Renal pelvis (tissue), 12 donors: Measurements from ENCODE around the gene KCNT2. TPM values are rescaled to one million over a fixed set of nuclear protein-coding genes. Genes with fewer than 3 reads are reported as not detected.
"Not testable (repeated sequence)": the region's sequence is repeated elsewhere in the genome, so short reads cannot be mapped to it uniquely, and the experiment has no call there.

Experiments
- DNase-seq: peaks from one replicate; pipeline ENCODE4 v3.0.0-alpha.2; 2013
- long read RNA-seq, 16 experiments: transcript quantifications; one replicate each; lab custom pipeline, GENCODE V29; 2026
- polyA plus RNA-seq, 3 donors: library from polyadenylated mRNA; unstranded; fragments of 120-200 nt; gene quantifications; one replicate each; pipeline ENCODE4 v1.2.1, GENCODE V29; 2013; ENCODE audit not compliant: insufficient read length in 3 of 3

Gene KCNT2
- 10 to 100 TPM in 1 of 3 donors, 1 to 10 TPM in 2; 7.3 to 10.1 (median 9.8) TPM for polyA plus RNA-seq
- long read RNA-seq, donor 1 = 0 reads
- long read RNA-seq, donor 2 = 0 reads
- long read RNA-seq, donor 3 = 0 reads
- long read RNA-seq, donor 4 = 0 reads
- long read RNA-seq, donor 5 = 0 reads
- long read RNA-seq, donor 6 = 0 reads
- long read RNA-seq, donor 7 = 0 reads
- long read RNA-seq, donor 8 = 0 reads
- long read RNA-seq, donor 9 = 0 reads
- long read RNA-seq, donor 10 = 0 reads
- long read RNA-seq, donor 11, partial matches to known transcripts = 28 of 28 reads
- long read RNA-seq, donor 11, other reads (novel, unspliced or antisense) = 0 of 28 reads
- long read RNA-seq, donor 12 = 0 reads
- long read RNA-seq, donor 13 = 0 reads
- long read RNA-seq, donor 14 = 0 reads
- long read RNA-seq, donor 15 = 0 reads
- long read RNA-seq, donor 16 = 0 reads

DNA sequence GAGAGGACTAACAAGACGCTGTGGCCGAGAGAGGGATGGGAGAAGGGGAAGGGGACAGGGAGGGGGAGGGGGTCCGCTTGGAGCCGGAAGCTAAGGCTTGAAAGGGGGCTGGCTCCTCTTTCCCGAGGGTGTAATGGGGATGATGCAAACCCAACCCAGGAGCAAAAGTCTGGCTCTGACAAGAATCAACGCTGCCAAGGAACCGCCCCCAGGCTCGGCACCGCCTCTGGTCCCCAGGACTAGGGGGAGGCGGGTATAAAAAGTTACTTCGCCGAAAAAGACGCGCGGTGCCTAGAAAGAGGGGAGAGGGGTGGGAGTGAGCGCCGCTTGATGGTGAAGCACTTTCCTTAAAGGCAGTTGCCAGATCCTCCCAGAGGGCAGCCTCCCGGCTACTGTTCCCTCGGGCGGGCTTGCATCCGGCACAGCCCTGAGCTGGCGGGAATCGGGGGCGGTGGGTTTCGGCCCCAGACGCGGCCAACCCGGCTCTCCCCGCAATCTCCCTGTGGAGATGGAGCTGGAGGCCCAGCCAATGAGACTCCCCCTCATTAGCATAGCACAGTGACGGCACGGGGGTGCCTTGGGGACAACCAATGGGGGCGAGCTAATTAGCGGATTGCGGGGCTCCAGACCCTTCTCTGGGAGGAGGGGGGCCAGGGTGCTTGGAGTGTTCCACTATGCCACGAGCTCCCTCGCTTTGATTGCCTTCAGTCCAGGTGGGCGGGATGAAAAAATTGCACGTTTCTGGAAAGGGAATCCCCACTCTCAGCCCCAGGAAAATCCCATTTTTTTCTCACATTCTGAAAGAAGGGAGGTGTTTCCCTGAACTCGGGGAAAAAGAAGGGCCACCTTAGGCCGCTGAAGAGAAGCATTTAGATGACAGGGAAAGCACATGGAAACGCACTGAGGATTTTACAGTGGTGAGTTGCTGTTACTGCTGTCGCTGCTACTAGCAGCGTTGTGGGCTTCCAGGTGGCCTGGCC, at the start of gene KCNT2:
KCNT2 (minus strand) TSS at position 51 of the 980 bp plus-strand sequence. CDS start 131 bp downstream, outside the sequence.
- peak; percentile 92 for DNase-seq

DNA sequence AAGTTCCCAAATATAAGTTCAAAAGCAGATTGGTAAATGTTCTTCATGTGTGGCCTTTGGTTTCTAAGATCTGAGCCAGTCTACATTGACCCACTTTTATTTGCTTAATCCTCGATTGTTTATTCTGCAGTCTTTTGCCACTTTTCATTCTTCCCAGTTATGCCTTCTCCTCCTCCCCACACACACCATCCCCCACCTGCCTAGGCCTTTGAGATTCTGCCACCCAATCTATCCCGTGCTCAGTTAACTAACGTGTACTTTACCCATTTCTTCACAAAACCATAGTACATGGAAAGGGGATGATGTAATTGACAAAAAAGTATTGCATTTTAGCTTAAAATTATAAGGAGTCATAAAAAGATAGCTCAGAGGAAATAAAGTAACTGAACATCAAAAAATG, 47.3 kb upstream of the KCNT2 start:
- no peak for DNase-seq

- DNase-seq = no peak
Observed at GRCh38 chr1:196655071-196655470, 46.8 kb upstream of the KCNT2 start.

DNA sequence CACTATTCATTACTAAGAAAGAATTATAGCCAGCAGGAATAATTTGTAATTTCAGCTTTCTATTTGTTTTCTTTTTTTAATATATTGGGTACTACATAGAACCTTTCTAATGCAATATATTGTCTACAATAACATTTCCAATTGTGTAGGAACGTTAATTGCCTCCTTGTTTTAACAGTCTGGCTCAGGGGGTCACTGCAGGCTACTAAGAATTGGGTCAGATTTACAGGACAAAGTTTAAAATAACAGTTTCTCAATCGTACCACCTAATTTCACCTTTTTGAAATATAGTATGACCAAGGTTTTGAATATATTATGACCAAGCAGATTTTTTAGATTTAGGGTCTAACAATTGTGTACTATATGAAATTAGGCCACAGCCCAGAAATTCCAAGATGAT, 46.0 kb upstream of the KCNT2 start:
- no peak for DNase-seq

DNA sequence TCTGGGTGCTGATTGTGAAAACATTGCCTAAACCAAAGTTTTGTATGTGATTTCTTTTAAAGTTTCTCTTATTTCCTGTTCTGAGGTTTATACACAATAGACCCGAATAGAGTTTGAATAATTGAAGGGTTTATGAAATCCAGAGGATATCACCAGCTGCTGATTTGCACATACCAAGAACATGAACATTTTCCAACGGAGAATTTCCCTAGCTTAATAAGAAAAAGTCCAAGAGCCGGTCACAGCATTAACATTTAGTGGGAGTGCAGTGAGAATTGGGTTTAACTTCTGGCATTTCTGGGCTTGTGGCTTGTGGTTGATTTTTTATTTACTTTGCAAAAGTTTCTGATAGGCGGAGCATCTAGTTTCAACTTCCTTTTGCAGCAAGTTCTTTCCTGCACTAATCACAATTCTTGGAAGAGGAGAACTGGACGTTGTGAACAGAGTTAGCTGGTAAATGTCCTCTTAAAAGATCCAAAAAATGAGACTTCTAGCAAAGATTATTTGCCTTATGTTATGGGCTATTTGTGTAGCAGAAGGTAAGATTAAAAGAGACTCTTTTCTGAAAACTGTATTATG, 43.5 kb upstream of the KCNT2 start, which contains the start of gene CFH:
CFH (plus strand) TSS at position 407 of the 579 bp plus-strand sequence; CDS start at position 482, 75 bp downstream.
- peak; percentile 23 for DNase-seq

GRCh38 chr1:196651079-196651478, 42.8 kb upstream of the KCNT2 start:
- no peak for DNase-seq

DNA sequence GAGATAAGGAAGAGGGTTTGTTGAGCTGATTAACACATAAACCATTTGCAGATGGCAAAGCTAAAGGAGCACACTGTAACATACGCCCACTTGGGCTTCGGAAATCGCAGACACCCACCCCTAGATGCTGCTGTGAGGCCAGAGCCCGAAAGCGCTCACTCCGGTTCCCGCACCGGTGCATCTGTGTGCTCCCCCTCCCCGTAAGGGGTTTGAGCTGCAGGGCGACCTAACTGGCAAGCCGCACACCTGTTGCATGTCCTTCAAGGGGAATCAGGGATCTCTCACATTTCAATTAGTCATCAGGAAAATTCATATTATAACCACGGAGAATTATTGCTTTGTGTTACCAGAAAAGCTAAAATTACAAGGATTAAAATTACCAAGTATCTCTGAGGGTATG, 42.2 kb upstream of the KCNT2 start:
- no peak for DNase-seq

- DNase-seq = no peak
Observed at GRCh38 chr1:196649990-196650389, 41.8 kb upstream of the KCNT2 start.

DNA sequence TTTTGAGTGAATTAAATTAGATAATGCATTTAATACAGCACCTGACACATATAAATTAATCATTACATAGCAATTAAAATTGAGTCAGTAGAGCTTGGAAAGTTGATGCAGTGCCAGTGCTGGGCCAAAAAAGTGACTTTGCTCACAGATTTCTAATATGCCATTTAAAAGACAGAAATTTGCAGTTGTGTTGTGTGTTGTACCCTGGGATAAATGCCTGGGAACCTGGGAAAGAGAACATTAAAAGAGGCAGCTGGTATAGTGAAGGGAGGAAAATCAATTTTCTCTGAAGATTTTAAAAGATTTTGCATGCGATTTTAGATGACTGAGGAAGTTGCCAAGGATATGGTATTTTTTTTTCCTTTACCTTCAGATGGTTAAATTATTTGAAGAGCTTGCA, 32.7 kb upstream of the KCNT2 start:
- DNase-seq = no peak

- not testable (repeated sequence) for DNase-seq
Observed at GRCh38 chr1:196639291-196639690, 31.1 kb upstream of the KCNT2 start.

GRCh38 chr1:196638466-196638865, 30.2 kb upstream of the KCNT2 start:
- DNase-seq = no peak

GRCh38 chr1:196637606-196638005, 29.4 kb upstream of the KCNT2 start:
- DNase-seq = no peak

DNA sequence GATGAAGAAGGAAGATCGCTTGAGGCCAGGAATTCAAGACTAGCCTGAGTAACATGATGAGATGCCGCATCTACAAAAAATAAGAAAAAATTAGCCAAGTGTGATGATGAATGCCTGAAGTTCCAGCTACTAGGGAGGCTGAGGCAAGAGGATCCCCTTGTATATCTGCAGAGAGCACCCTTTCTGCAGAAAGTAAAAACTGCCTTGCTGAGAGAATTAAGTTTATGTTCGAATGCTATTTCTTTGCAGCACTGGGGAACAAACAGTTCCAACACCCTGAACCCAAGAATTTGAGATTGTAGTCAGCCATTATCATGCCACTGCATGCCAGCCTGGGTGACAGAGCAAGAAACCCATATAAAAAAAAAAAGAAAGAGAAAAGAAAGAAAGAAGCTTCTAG, 20.6 kb upstream of the KCNT2 start:
- DNase-seq = no peak

DNA sequence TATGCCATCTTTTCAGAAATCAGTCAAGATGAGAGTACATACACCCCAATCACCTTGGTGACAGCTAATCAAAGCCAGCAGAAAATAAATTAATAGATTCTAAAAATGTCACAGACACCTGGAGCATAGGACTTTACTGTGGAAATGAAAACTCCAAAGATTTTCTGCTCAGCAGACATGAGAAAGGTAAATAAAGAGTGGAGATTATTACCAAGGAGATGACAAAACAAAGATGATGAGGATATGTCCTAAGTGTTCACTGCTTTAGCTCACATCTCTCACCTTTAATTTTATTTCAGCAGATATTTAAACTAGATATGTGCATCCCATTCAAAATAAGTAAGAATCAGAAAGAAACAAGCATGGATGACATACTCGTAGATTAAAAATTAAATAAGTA, 14.8 kb upstream of the KCNT2 start:
- no peak for DNase-seq

- no peak for DNase-seq
Observed at GRCh38 chr1:196619721-196620120, 11.5 kb upstream of the KCNT2 start.

GRCh38 chr1:196611873-196612272, 3.6 kb upstream of the KCNT2 start:
- no peak for DNase-seq

DNA sequence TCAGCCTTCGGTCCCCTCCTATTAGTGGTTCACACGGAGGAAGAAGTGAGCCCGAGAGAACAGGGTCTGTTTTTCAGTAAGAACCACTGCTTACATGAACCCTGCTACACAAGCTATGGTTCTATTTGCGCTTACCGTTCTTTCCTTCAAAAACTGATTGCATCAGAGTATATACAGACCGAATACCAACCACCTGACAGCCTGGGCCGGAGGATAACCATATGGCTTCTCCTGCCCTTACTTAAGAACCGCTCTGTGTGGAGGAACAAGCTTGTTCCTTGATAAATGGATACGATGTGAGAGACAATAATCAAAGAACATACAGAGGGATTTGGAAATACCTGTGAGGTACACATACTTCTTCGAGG, 1.1 kb upstream of the KCNT2 start:
- DNase-seq = no peak

DNA sequence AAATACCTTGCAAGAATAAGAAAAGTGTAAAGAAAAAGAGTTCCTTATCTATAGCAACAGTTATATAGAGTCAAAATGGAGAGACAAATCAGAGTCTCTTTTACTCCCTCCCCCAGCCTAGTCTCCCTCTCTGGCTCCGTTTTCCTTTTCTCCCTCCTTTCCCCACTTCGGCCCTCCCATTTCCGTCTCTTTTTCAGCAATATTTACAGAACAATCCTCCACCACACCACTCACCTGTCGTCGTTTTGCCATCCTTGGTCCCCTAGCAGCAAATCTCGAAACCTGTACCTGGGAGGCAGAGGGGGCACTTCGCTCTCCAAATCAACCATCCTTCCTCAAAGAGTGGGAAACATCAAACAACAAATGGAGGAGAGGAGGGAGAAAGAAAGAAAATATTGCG, 259 bp downstream of the KCNT2 start:
- DNase-seq = no peak

DNA sequence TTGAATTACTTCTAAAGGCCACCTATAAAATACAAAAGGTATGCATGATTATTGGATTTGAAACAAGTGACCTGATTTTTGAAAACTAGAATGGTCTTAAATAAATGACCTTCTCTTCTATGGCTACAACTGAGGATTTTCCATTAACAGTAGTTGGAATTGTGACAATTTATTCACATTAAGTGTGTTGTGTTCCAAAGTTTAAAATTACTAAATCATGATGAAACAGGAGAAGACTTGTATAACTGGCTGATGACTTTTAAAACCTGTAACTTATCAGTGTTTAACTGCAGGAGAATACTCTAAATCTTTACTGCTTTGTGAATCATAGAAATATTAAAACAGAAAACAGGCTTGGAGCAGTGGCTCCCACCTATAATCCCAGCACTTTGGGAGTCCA, 4.6 kb downstream of the KCNT2 start:
- no peak for DNase-seq

- DNase-seq = no peak
Observed at GRCh38 chr1:196598942-196599748, 9.1 kb downstream of the KCNT2 start.

- DNase-seq = no peak
Observed at GRCh38 chr1:196594700-196595099, 13.5 kb downstream of the KCNT2 start.
